Measurements from ENCODE around the gene VMO1. TPM values are rescaled to one million over a fixed set of nuclear protein-coding genes. Genes with fewer than 3 reads are reported as not detected.

The VMO1 gene
- total and polyA plus RNA-seq, 9 of the 15 experiments (the other 6 are each of a cell fraction or from before 2014, with no cell fraction given): 0.31 TPM; not detected in 8

GRCh38 chr17:4738136-4739121 is 47.7 kb downstream of the VMO1 start:
- Histone ChIP-seq H4K20me1 (replicated peaks; ENCODE audit: control insufficient read depth, insufficient read depth, low read length) (no peaks in the 10 kb centered on the region), H3K4me1 (replicated peaks in 1 of 2; ENCODE audit: control insufficient read depth in 2 of 2, insufficient read depth in 2 of 2, low read length in 2 of 2) (peaks cover 4 to 15% of the 10 kb centered on the region in 2 experiments; a peak in 3 of 5 replicates), H3K79me2 (ENCODE audit: control insufficient read depth, insufficient read depth, low read length) (no peaks in the 10 kb centered on the region), H3K27me3 (ENCODE audit: control insufficient read depth in 2 of 2, insufficient read depth in 2 of 2, low read length in 2 of 2) (peaks cover 15 to 40% of the 10 kb centered on the region in 2 experiments), H3K4me3 (no peak overlapping the region), H3K9ac (ENCODE audit: insufficient read depth in 1 of 2, low read depth in 2 of 2, low read length in 2 of 2) (no peak overlapping the region), H3K36me3 (ENCODE audit: control insufficient read depth, insufficient read depth, low read length) (no peaks in the 10 kb centered on the region), H3K4me2 (ENCODE audit: insufficient read depth, low read length) (no peak overlapping the region), H3K27ac (ENCODE audit: extremely low read depth, low read depth, low read length) (no peak overlapping the region), H2AFZ (ENCODE audit: low read depth, low read length) (no peak overlapping the region), H3K9me1 (ENCODE audit: control insufficient read depth, insufficient read depth, low read length) (no peaks in the 10 kb centered on the region), H3K9me3 (replicated peaks; ENCODE audit: control insufficient read depth, insufficient read depth, low read depth, low read length) (no peaks in the 10 kb centered on the region)
- intact Hi-C loops (cut with micrococcal nuclease) (no loop called here), in situ Hi-C loops (cut with MboI) (no loop called here)
- ATAC-seq: no peak
- BruUV-seq (replicated peaks): no TSS peak
- ChIA-PET CTCF (ENCODE audit: low intra/inter-chr PET ratio) (no interaction called here), POLR2A (interaction anchor here (1.1 kb wide), 1 partner anchor 17 kb away, joined by 4 read pairs; no protein-coding TSS in a partner anchor)
- FAIRE-seq: no peak
- 40% methylated on average over 25 of the region's 41 CpGs for WGBS (ENCODE audit: insufficient coverage, low coverage, missing lambda C conversion rate)
- no peak for DNase-seq (ENCODE audit: extremely low read depth in 1 of 4, low spot score in 3 of 4)
- TF ChIP-seq ZKSCAN3 (CRISPR knock-in tag; IDR thresholded peaks at IDR 0.05) (no peak), RNF219 (CRISPR knock-in tag; IDR thresholded peaks at IDR 0.05) (no peak), ZNF3 (CRISPR knock-in tag; IDR thresholded peaks at IDR 0.05) (no peak), ELK3 (CRISPR knock-in tag; IDR thresholded peaks at IDR 0.05) (no peak), ZFX (CRISPR knock-in tag; IDR thresholded peaks at IDR 0.05) (no peak), ATF1 (CRISPR knock-in tag; IDR thresholded peaks at IDR 0.05) (no peak), ATF1 (tag; IDR thresholded peaks at IDR 0.05) (no peak), E2F6 (IDR thresholded peaks at IDR 0.05; ENCODE audit: borderline replicate concordance in 1 of 2, extremely low read depth in 1 of 2, insufficient read depth in 1 of 2, insufficient read length in 1 of 2, low read depth in 1 of 2, low read length in 1 of 2, poor library complexity in 1 of 2, severe bottlenecking in 1 of 2) (no peak), THAP12 (CRISPR knock-in tag; IDR thresholded peaks at IDR 0.05) (no peak), CEBPG (CRISPR knock-in tag; IDR thresholded peaks at IDR 0.05) (no peak), CEBPG (tag; conservative IDR thresholded peaks at IDR 0.05 in 1 of 2, IDR thresholded peaks at IDR 0.05 in 1 of 2) (no peak), SIN3B (IDR thresholded peaks at IDR 0.05; ENCODE audit: low read depth) (no peak)
